Measurements from ENCODE around the gene CD58. TPM values are rescaled to one million over a fixed set of nuclear protein-coding genes. Genes with fewer than 3 reads are reported as not detected.

CD58 gene
- polyA plus RNA-seq, 1 experiment, result 7.3 TPM

- ChIA-PET CTCF (no interaction called here), POLR2A (no interaction called here)
- Histone ChIP-seq H3K27me3 (ENCODE audit: control insufficient read depth, insufficient read depth, low read length) (no peaks in the 10 kb centered on the region), H3K4me3 (ENCODE audit: low read depth, low read length) (no peak overlapping the region), H3K9me3 (ENCODE audit: control insufficient read depth, insufficient read depth, low read length) (peaks cover 5% of the 10 kb centered on the region; the same call in 1 of the 2 replicates), H3K27ac (ENCODE audit: low read depth, low read length) (no peak overlapping the region)
- no peak for TF ChIP-seq CTCF (IDR thresholded peaks at IDR 0.05; ENCODE audit: low read depth, low read length)
- DNase-seq (ENCODE audit: low read depth, low spot score), result no peak
Observed at GRCh38 chr1:116534014-116534739, 36.6 kb downstream of the CD58 start.

GRCh38 chr1:116533429-116533820, 37.4 kb downstream of the CD58 start:
- no peak overlapping the region for H3K4me3 ChIP-seq (ENCODE audit: low read depth, low read length)
- ChIA-PET CTCF (no interaction called here), POLR2A (no interaction called here)
- peaks cover 5% of the 10 kb centered on the region; the same call in 1 of the 2 replicates for H3K9me3 ChIP-seq (ENCODE audit: control insufficient read depth, insufficient read depth, low read length)
- no peak for TF ChIP-seq CTCF (IDR thresholded peaks at IDR 0.05; ENCODE audit: low read depth, low read length)
- H3K27ac ChIP-seq (ENCODE audit: low read depth, low read length), result no peak overlapping the region
- no peaks in the 10 kb centered on the region for H3K27me3 ChIP-seq (ENCODE audit: control insufficient read depth, insufficient read depth, low read length)
- no peak for DNase-seq (ENCODE audit: low read depth, low spot score)

GRCh38 chr1:116532671-116533428, 38.0 kb downstream of the CD58 start:
- TF ChIP-seq CTCF (IDR thresholded peaks at IDR 0.05; ENCODE audit: low read depth, low read length), result no peak
- POLR2A ChIA-PET, result no interaction called here

GRCh38 chr1:116531917-116532316, 38.9 kb downstream of the CD58 start:
- ChIA-PET POLR2A (no interaction called here), CTCF (interaction anchor here (1.0 kb wide), 1 partner anchor 46 kb away, joined by 4 read pairs; no protein-coding TSS in a partner anchor)
- no peaks in the 10 kb centered on the region for H3K27me3 ChIP-seq (ENCODE audit: control insufficient read depth, insufficient read depth, low read length)
- no peak overlapping the region for H3K4me3 ChIP-seq (ENCODE audit: low read depth, low read length)
- DNase-seq (ENCODE audit: low read depth, low spot score), result no peak
- H3K9me3 ChIP-seq (ENCODE audit: control insufficient read depth, insufficient read depth, low read length), result peaks cover 5% of the 10 kb centered on the region; the same call in 1 of the 2 replicates
- H3K27ac ChIP-seq (ENCODE audit: low read depth, low read length), result no peak overlapping the region
- no peak for TF ChIP-seq CTCF (IDR thresholded peaks at IDR 0.05; ENCODE audit: low read depth, low read length)

More at GRCh38 chr1:116532671-116533428, 38.0 kb downstream of the CD58 start:
- CTCF ChIA-PET, result no interaction called here
- Histone ChIP-seq H3K9me3 (ENCODE audit: control insufficient read depth, insufficient read depth, low read length) (peaks cover 5% of the 10 kb centered on the region; the same call in 1 of the 2 replicates), H3K27me3 (ENCODE audit: control insufficient read depth, insufficient read depth, low read length) (no peaks in the 10 kb centered on the region), H3K27ac (ENCODE audit: low read depth, low read length) (no peak overlapping the region), H3K4me3 (ENCODE audit: low read depth, low read length) (no peak overlapping the region)
- no peak for DNase-seq (ENCODE audit: low read depth, low spot score)

GRCh38 chr1:116529681-116530080, 41.1 kb downstream of the CD58 start:
- POLR2A ChIA-PET, result no interaction called here

More at GRCh38 chr1:116529681-116530080, 41.1 kb downstream of the CD58 start:
- DNase-seq (ENCODE audit: low read depth, low spot score), result no peak
- Histone ChIP-seq H3K27ac (ENCODE audit: low read depth, low read length) (no peak overlapping the region), H3K4me3 (ENCODE audit: low read depth, low read length) (no peak overlapping the region), H3K27me3 (ENCODE audit: control insufficient read depth, insufficient read depth, low read length) (no peaks in the 10 kb centered on the region), H3K9me3 (ENCODE audit: control insufficient read depth, insufficient read depth, low read length) (peaks cover 5% of the 10 kb centered on the region; the same call in 1 of the 2 replicates)
- TF ChIP-seq CTCF (IDR thresholded peaks at IDR 0.05; ENCODE audit: low read depth, low read length), result no peak
- CTCF ChIA-PET, result interaction anchor here (0.7 kb wide), 1 partner anchor 19 kb away, joined by 3 read pairs; no protein-coding TSS in a partner anchor
